ENCODE measurements around the gene GCC2.

Gene GCC2

DNA sequence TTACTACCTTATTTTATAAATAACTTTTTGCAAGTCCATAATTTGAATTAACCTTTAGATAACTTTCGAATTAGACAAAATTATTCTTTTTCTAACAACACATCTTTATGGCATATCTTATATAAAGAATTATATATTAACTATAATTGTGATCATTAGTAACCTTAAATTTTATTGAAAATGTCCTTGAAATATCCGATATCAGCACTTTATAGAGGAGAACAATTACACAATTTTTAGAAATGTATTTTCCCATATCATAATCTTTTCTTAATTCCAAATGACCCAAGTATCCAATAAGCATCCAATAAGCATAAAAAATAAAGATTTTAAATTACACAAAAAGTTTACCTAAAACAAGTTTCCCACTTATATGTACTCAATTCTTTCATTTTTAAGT lies 7.3 kb upstream of the GCC2 start:
- DNase-seq (ENCODE audit: low read depth) = no peak
- H3K4me3 ChIP-seq (ENCODE audit: control insufficient read depth, low read depth, low read length) = no peak overlapping the region
- TF ChIP-seq, protein P1, sequence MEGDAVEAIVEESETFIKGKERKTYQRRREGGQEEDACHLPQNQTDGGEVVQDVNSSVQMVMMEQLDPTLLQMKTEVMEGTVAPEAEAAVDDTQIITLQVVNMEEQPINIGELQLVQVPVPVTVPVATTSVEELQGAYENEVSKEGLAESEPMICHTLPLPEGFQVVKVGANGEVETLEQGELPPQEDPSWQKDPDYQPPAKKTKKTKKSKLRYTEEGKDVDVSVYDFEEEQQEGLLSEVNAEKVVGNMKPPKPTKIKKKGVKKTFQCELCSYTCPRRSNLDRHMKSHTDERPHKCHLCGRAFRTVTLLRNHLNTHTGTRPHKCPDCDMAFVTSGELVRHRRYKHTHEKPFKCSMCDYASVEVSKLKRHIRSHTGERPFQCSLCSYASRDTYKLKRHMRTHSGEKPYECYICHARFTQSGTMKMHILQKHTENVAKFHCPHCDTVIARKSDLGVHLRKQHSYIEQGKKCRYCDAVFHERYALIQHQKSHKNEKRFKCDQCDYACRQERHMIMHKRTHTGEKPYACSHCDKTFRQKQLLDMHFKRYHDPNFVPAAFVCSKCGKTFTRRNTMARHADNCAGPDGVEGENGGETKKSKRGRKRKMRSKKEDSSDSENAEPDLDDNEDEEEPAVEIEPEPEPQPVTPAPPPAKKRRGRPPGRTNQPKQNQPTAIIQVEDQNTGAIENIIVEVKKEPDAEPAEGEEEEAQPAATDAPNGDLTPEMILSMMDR (conservative IDR thresholded peaks at IDR 0.05; ENCODE audit: control insufficient read depth, insufficient read depth, low read depth, low read length) = no peak

DNA sequence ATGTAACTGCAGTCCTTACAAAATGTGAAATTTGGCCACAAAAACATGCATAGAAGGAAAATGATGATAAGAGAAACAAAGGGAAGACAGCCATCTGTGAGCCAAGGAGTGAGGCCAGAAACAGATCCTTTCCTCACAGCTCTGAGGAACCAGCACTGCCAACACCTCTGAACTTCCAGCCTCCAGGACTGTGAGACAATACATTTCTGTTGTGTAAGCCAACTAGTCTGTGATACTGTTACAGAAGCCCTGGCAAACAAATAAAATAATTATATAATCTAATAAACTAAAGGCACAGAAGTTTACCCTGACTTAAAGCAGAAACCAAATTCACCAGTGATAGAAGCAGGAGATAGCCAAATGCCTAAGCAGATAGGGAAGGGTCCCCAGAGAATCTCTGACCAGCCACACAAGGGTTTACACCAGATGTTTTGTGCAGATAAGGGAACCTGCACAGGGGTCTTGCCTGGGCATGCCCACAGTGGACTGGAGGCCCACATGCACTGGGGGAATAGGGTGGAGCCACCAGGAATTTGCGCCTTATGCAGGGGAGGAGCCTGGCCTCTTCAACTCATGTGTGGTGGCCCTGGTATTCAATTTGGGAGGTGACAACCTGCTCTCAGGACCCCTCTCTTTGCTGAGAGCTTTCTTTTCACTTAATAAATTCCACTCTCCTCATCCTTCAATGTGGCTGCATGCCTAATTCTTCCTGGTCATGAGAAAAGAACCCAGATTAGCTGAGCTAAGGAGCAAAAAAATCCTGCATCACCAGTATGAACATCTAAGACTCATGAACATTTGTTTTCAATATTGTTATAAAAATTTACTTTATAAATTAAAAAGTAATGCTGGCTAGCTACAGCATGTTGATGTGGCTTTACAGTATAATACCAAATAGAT lies 3.8 kb upstream of the GCC2 start:
- TF ChIP-seq, protein P1 (conservative IDR thresholded peaks at IDR 0.05; ENCODE audit: control insufficient read depth, insufficient read depth, low read depth, low read length) = no peak
- peak; percentile 24 for DNase-seq (ENCODE audit: low read depth)
- no peak overlapping the region for H3K4me3 ChIP-seq (ENCODE audit: control insufficient read depth, low read depth, low read length)

DNA sequence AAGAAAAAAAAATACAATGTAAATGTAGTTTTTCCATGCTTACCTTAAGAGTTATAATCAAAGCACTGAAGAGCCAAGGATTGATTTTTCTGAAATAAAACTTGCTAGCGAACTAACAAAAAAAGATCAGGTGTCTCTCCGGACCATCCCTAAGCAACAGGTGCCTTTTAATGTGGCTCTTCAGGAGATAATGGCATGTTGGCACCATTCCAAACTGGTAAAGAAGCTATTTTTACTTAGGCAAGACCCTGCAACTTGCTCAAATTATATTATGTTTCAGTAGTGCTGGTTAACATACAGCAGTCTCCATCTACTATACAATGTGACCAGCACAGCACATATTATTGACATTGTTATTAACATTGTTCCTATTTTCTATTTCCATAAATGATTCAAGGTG lies 2.3 kb upstream of the GCC2 start:
- no peak overlapping the region for H3K4me3 ChIP-seq (ENCODE audit: control insufficient read depth, low read depth, low read length)
- no peak for DNase-seq (ENCODE audit: low read depth)
- TF ChIP-seq, protein P1 (conservative IDR thresholded peaks at IDR 0.05; ENCODE audit: control insufficient read depth, insufficient read depth, low read depth, low read length) = no peak

DNA sequence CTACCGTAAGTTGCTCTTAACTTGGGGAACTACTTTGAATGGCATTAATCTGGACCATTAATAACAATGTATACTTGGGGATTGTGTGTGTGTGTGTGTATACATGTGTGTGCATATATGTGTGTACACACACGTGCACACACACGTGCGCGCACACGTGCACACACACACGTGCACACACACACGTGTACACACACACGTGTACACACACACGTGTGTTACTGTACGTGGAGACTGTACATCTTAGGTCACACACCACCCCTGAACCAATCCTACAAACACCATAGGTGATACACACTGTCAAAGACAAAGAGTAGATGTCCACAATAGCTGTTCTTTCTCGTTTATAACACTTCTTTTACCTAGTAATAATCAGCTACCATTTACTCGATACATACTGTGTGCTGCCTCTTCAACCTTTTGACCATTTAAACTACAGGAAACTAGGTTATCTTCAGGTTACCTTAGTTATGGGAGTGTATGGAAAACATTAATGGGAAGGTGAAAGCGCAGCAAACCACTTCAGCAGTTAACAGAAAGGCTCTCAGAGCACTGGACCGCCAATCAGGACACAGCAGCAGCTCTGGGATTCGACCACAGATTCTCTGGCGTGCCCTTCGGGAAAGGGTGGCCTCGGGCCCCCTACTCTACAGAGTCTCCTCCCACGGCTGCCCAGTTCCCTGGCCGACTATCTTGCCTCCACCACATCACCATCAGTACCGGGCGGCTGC lies 894 bp upstream of the GCC2 start:
- TF ChIP-seq, protein P1 (conservative IDR thresholded peaks at IDR 0.05; ENCODE audit: control insufficient read depth, insufficient read depth, low read depth, low read length) = no peak
- DNase-seq (ENCODE audit: low read depth) = no peak
- H3K4me3 ChIP-seq (ENCODE audit: control insufficient read depth, low read depth, low read length) = peak overlapping the region; percentile 99

DNA sequence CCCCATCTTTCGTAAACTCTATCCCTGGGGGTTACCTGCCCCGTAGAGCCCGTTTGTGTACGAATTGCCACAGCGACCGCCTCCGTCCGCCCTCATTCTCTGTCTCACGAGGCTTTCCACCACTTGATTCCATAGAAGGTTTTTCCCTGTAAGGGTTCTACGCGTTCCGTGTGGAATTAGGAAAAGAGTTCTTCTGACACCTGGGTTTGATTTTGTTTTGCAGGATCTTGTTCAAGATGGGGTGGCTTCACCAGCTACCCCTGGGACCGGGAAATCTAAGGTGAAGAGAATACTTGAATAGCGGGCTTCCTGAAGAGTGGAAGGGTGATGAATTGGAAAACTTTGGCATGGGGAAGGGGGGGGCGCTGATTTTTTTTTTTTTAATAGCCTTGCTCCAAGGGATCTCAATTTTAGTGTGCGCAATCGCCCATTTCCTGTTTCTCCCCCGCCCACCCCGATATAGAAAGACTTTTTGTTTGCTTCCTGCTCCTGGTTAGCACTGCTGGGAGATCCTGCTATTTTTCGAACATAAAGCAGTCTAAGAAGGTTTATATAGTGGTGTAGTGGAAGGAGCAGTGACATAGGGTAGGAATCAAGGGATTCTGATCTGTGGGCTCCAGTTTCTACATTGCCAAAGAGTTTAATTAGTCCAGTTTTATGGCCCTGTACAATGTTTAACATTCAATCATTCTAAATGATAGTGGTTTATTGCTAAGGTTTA lies 564 bp downstream of the GCC2 start:
- peak overlapping the region; percentile 99 for H3K4me3 ChIP-seq (ENCODE audit: control insufficient read depth, low read depth, low read length)
- DNase-seq (ENCODE audit: low read depth) = peak; percentile 27
- TF ChIP-seq, protein P1 (conservative IDR thresholded peaks at IDR 0.05; ENCODE audit: control insufficient read depth, insufficient read depth, low read depth, low read length) = no peak

DNA sequence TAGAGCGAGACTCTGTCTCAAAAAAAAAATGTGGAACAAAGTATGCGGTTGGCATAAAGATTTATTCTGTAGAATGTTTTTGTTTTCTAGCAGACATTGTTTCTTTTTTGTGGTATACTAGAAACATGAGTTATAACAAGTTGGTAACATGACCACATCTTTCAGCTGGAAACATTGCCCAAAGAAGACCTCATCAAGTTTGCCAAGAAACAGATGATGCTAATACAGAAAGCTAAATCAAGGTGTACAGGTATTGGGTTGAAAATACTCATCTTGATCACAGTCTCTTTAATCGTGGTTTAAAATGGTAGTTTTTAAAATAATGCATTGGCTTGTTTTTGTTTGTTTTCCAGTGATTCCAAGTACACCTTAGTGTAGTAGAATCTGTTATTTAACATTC lies 1.9 kb downstream of the GCC2 start:
- H3K4me3 ChIP-seq (ENCODE audit: control insufficient read depth, low read depth, low read length) = no peak overlapping the region
- TF ChIP-seq, protein P1 (conservative IDR thresholded peaks at IDR 0.05; ENCODE audit: control insufficient read depth, insufficient read depth, low read depth, low read length) = no peak
- DNase-seq (ENCODE audit: low read depth) = no peak
